Measurements from ENCODE around the gene ME3.

ME3 gene

DNA sequence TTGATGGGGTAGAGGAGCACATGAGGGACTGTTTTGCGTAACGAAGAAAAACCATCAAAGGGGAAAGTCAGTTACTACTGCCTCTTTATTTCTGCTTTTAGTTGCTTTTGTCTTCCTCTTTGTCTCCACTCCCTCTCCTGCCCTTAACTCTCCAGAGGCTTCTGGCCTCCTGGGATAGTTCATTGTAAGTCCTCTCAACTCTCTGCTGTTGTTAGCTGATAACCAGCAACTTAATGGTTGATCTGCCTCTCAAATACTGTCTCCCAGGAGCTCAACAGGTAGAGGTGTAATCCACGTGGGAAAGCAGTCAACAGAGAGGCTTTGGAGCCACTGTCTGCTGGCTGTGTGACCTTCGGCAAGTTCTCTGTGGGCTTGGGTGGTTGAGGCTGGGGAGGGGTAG, 250.5 kb downstream of the ME3 start:
- TF ChIP-seq, protein P1, sequence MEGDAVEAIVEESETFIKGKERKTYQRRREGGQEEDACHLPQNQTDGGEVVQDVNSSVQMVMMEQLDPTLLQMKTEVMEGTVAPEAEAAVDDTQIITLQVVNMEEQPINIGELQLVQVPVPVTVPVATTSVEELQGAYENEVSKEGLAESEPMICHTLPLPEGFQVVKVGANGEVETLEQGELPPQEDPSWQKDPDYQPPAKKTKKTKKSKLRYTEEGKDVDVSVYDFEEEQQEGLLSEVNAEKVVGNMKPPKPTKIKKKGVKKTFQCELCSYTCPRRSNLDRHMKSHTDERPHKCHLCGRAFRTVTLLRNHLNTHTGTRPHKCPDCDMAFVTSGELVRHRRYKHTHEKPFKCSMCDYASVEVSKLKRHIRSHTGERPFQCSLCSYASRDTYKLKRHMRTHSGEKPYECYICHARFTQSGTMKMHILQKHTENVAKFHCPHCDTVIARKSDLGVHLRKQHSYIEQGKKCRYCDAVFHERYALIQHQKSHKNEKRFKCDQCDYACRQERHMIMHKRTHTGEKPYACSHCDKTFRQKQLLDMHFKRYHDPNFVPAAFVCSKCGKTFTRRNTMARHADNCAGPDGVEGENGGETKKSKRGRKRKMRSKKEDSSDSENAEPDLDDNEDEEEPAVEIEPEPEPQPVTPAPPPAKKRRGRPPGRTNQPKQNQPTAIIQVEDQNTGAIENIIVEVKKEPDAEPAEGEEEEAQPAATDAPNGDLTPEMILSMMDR (IDR thresholded peaks at IDR 0.05): no peak

- TF ChIP-seq, protein P1 (IDR thresholded peaks at IDR 0.05): no peak; the same call in 1 of the 2 replicates
Observed at GRCh38 chr11:86418917-86419316, 253.5 kb downstream of the ME3 start.

DNA sequence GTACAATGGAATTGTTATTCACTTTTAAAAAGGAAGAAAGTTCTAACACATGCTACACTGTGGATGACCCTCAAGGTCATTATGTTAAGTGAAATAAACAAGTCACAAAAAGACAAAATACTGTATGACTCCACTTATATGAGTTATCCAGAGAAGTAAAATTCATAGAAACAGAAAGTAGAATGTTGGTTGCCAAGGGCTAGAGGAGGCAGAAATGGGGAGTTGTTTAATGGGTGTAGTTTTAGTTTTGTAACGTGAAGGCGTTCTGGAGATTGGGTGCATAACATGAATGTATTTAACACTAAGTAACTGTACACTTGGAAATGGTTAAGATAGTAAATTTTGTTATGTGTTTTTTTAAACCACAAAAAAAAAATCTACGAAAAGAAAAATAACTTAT, 253.9 kb downstream of the ME3 start:
- TF ChIP-seq, protein P1 (IDR thresholded peaks at IDR 0.05): no peak

- TF ChIP-seq, protein P1 (IDR thresholded peaks at IDR 0.05): no peak
Observed at GRCh38 chr11:86418106-86418505, 254.3 kb downstream of the ME3 start.

GRCh38 chr11:86416494-86416893, 255.9 kb downstream of the ME3 start:
- TF ChIP-seq, protein P1 (IDR thresholded peaks at IDR 0.05): no peak

- TF ChIP-seq, protein P1 (IDR thresholded peaks at IDR 0.05): no peak
Observed at GRCh38 chr11:86415026-86415425, 257.4 kb downstream of the ME3 start.

DNA sequence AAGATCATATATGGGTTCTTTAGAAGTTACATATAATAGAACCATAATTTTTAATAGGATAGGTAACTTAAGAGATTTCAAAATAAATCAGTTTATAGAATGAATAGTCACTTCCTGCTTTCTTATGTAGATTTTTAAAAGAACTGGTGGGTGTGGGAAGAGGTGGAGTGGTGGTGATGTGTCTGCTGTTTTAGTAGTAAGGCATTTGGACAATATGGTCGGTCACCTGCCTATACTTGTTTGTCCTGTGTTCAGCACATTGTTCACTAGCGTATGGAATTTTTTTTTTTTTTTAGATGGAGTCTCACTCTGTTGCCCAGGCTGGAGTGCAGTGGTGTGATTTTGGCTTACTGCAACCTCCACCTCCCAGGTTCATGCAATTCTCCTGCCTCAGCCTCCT, 258.4 kb downstream of the ME3 start:
- TF ChIP-seq, protein P1 (IDR thresholded peaks at IDR 0.05): no peak

DNA sequence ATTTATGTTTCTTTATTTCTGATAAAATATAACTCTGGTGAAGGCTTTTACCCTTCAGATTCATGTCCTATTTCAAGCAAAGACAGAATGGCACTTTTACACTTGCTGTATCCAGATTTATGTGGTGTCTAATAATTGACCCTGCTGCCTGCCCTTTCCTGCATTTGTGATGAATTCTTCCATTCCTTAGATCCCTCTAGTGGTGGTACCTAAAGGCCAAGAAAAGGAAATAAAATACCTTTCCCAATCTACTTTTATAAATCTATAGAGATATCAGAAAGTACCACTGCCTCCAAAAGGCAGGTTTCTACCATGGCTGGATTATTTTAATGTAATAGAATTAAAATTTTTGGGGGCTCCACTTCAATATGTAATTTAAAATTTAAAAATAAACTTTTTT, 263.6 kb downstream of the ME3 start:
- TF ChIP-seq, protein P1 (IDR thresholded peaks at IDR 0.05): no peak

All from LNCAP (cell line).